Vagina (tissue), 2 donors: ENCODE results near the gene DLG2. TPM values are rescaled to one million over a fixed set of nuclear protein-coding genes. Genes with fewer than 3 reads are reported as not detected.

Source experiments
- DNase-seq, 2 donors: peaks; one replicate each; pipeline ENCODE4 v3.0.0-alpha.2; 2017; ENCODE audit errors: extremely low spot score in 2 of 2
- H3K27ac ChIP-seq: fragments of 200-600 bp; sonication (generic); one replicate; pipeline ENCODE4 v1.5.1; 2019
- H3K27me3 ChIP-seq: fragments of 200-600 bp; sonication (generic); one replicate; pipeline ENCODE4 v1.5.1; 2019
- H3K36me3 ChIP-seq, 2 donors: fragments of 200-600 bp; sonication (generic); one replicate each; pipeline ENCODE4 v1.5.1; 2017 to 2019
- H3K4me1 ChIP-seq: fragments of 200-600 bp; sonication (generic); one replicate; pipeline ENCODE4 v1.5.1; 2019
- H3K4me3 ChIP-seq, 2 donors: fragments of 200-600 bp; sonication (generic); 1 replicate in 1 of 2; 2 replicates in 1 of 2; pipeline ENCODE4 v1.5.1; 2016 to 2019
- H3K9me3 ChIP-seq: fragments of 200-600 bp; sonication (generic); one replicate; pipeline ENCODE4 v1.5.1; 2019
- POLR2A ChIP-seq, 2 donors: fragments of 450-650 bp; IDR thresholded peaks; one replicate each; pipeline ENCODE4 v1.6.1; 2017; ENCODE audit warnings: antibody characterized with exemption in 2 of 2, mild to moderate bottlenecking in 2 of 2, moderate library complexity in 2 of 2
- POLR2AphosphoS5 ChIP-seq, 2 donors: sonication (generic); formaldehyde crosslinking; IDR thresholded peaks; one replicate each; pipeline ENCODE4 v1.9.0; 2017; ENCODE audit warnings: antibody characterized with exemption in 2 of 2, mild to moderate bottlenecking in 2 of 2, low read depth in 1 of 2; ENCODE audit not compliant: insufficient read depth in 1 of 2
- intact Hi-C: fragments of 100-400 bp; cut with DNase I; formaldehyde crosslinking; loops from one replicate; pipeline ENCODE4 v1.15.1; 2023
- total RNA-seq: library from RNA; depleted of rRNA; stranded (reverse); fragments of >200 nt; gene quantifications from one replicate; pipeline ENCODE4 v1.2.3, GENCODE V29; 2016
- TF ChIP-seq, protein P1 (sequence below), 3 experiments: fragments of 450-650 bp in 2 of 3; fragments of 200-600 bp in 1 of 3; sonication (generic) in 1 of 3; IDR thresholded peaks; one replicate each; pipeline ENCODE4 v1.5.1; 2017 to 2019; ENCODE audit warnings: antibody characterized with exemption in 3 of 3, mild to moderate bottlenecking in 2 of 3, moderate library complexity in 2 of 3

The DLG2 gene
- total RNA-seq, 1 donor from 2014 or later = 10.1 TPM

DNA sequence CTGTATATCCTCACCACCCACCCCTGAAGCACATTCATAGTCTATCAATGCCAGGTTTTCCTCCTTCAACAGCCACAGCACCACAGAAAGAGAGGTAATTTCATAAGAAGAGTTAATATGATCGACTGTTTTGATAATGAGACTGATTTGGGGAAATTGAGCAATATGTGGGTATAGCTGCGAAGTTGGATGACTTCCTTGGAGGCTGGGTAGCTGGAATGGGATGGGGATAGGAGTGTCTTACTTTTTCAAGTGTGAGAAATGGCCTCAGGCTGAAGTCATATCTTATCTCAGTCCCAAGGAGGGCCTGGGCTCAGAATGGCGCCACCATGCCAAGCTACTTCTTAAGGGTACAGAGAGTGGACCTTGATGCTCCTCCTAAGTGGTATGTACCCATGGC, 2153.4 kb downstream of the DLG2 start:
- Histone ChIP-seq H3K27me3 (no peaks in the 10 kb centered on the region), H3K36me3 (no peaks in the 10 kb centered on the region), H3K4me3 (no peak overlapping the region), H3K9me3 (no peaks in the 10 kb centered on the region), H3K4me1 (no peaks in the 10 kb centered on the region), H3K27ac (no peak overlapping the region)
- intact Hi-C loops = no loop called here
- no peak for DNase-seq
- TF ChIP-seq POLR2AphosphoS5 (IDR thresholded peaks at IDR 0.05; ENCODE audit: insufficient read depth in 1 of 2, low read depth in 1 of 2) (no peak), POLR2A (IDR thresholded peaks at IDR 0.05) (no peak)
- TF ChIP-seq, protein P1, sequence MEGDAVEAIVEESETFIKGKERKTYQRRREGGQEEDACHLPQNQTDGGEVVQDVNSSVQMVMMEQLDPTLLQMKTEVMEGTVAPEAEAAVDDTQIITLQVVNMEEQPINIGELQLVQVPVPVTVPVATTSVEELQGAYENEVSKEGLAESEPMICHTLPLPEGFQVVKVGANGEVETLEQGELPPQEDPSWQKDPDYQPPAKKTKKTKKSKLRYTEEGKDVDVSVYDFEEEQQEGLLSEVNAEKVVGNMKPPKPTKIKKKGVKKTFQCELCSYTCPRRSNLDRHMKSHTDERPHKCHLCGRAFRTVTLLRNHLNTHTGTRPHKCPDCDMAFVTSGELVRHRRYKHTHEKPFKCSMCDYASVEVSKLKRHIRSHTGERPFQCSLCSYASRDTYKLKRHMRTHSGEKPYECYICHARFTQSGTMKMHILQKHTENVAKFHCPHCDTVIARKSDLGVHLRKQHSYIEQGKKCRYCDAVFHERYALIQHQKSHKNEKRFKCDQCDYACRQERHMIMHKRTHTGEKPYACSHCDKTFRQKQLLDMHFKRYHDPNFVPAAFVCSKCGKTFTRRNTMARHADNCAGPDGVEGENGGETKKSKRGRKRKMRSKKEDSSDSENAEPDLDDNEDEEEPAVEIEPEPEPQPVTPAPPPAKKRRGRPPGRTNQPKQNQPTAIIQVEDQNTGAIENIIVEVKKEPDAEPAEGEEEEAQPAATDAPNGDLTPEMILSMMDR (IDR thresholded peaks at IDR 0.05) = no peak

DNA sequence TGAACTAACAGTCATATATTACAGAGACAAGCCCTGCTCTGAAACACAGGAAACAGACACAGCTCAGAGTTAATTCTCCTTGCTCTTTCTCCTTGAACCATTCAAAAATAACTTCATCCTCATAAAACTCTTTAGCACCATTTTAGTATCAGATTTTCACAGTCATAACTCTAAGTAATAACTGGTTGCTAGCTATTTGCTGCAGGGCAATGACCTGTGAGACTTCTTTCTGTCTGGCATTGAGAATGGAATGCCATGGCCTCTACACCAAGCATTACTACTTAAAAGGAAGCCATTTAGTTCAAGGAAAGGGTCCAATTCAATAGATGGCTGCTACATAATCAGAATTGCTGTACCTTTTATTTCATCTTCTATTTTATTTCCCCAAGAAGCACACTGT, 2154.3 kb downstream of the DLG2 start:
- H3K27me3 ChIP-seq = no peaks in the 10 kb centered on the region
- no peaks in the 10 kb centered on the region for H3K4me1 ChIP-seq
- no peak for DNase-seq
- TF ChIP-seq POLR2AphosphoS5 (IDR thresholded peaks at IDR 0.05; ENCODE audit: insufficient read depth in 1 of 2, low read depth in 1 of 2) = no peak
- TF ChIP-seq POLR2A (IDR thresholded peaks at IDR 0.05) = no peak
- TF ChIP-seq, protein P1 (IDR thresholded peaks at IDR 0.05) = no peak
- no peaks in the 10 kb centered on the region for H3K36me3 ChIP-seq
- no peak overlapping the region for H3K4me3 ChIP-seq
- H3K9me3 ChIP-seq = no peaks in the 10 kb centered on the region
- H3K27ac ChIP-seq = no peak overlapping the region
- intact Hi-C loops = no loop called here

DNA sequence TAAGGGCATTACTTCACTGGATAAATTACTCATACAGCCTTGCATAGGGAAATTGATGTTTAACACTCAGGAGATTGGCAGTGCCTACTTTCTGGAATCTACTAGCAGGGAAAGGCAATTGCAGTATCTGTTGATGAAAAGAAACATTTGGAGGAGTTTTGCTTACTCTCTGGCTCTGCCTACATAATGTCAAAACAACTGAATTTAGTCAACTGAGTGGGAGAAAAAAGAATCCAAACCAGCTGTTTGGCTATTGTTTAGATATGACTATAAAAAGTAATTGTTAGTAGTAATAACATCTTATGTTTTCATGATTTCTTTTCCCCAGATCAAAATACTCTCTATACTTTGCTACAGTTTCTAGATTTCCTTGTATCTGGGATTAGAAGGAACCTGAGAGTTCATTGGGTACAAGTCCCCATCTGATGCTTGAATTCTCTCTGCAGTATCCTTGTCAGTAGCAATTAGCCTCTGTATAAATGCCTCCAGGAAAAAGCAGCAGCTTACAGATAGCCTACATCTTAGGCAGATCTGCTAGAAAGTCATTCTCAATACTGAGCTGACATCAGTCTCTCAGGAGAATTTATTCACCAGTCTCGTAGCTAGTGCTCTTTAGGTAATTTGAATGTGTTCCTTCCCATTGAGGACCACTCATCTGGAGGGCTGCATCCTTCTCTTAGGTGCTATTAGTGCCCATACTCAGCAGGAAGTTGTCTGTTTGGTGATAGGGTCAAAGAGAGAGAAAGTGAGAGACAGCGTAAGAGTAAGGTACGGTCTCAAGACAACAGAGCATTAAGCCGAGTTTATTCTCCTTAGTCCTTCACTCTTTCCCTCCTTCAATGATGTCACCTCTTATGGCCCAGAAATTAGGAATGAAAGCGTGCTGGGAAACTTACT, 2155.1 kb downstream of the DLG2 start:
- no peak overlapping the region for H3K4me3 ChIP-seq
- no peaks in the 10 kb centered on the region for H3K9me3 ChIP-seq
- TF ChIP-seq POLR2AphosphoS5 (IDR thresholded peaks at IDR 0.05; ENCODE audit: insufficient read depth in 1 of 2, low read depth in 1 of 2) (no peak), POLR2A (IDR thresholded peaks at IDR 0.05) (no peak)
- TF ChIP-seq, protein P1 (IDR thresholded peaks at IDR 0.05) = no peak
- no peaks in the 10 kb centered on the region for H3K36me3 ChIP-seq
- no peak for DNase-seq
- H3K27me3 ChIP-seq = no peaks in the 10 kb centered on the region
- intact Hi-C loops = no loop called here
- no peaks in the 10 kb centered on the region for H3K4me1 ChIP-seq
- H3K27ac ChIP-seq = no peak overlapping the region

DNA sequence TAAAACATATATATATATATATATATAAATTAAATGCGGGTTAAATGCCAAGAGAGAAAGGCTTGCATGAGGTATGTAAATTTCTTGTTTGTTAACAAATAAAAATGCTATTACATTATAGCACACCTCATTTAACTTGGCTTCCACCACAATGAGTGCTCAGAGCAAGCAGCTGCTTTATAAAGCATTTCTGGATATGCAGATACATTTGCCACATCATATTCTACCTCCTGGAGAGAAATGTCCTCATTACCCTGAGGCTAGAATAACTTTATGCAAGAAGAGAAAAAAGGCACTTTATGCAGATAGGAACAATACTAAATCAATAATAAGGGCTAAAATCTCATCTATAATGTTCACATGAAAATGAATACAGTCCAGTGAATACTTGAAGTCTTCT, 2159.3 kb downstream of the DLG2 start:
- Histone ChIP-seq H3K9me3 (no peaks in the 10 kb centered on the region), H3K4me1 (no peaks in the 10 kb centered on the region), H3K36me3 (no peaks in the 10 kb centered on the region), H3K27me3 (no peaks in the 10 kb centered on the region), H3K27ac (no peak overlapping the region), H3K4me3 (no peak overlapping the region)
- intact Hi-C loops = no loop called here
- TF ChIP-seq, protein P1 (IDR thresholded peaks at IDR 0.05) = no peak
- TF ChIP-seq POLR2A (IDR thresholded peaks at IDR 0.05) (no peak), POLR2AphosphoS5 (IDR thresholded peaks at IDR 0.05; ENCODE audit: insufficient read depth in 1 of 2, low read depth in 1 of 2) (no peak)
- DNase-seq = no peak
